Naive thymus-derived CD4-positive, alpha-beta T cell (primary cell): ENCODE data around the gene MORN1. TPM values are rescaled to one million over a fixed set of nuclear protein-coding genes. Genes with fewer than 3 reads are reported as not detected.
A peak's percentile ranks its signal among the peaks of the same experiment; 100 is the strongest.

Experiments used
- ATAC-seq: fragments of 150-1000 bp; cut with Tn5 transposase; 2 replicates; pipeline ENCODE4 v1.10.0; 2021; ENCODE audit warnings: mild to moderate bottlenecking, moderate library complexity
- CTCF ChIA-PET: fragments of 350-600 bp; sonication (Branson Sonifier 250); formaldehyde crosslinking; loops from one replicate; lab custom pipeline; 2021; ENCODE audit warnings: antibody characterized with exemption; lab: Charles Lee
- POLR2A ChIA-PET: fragments of 350-600 bp; sonication (Branson Sonifier 250); formaldehyde crosslinking; loops from one replicate; lab custom pipeline; 2021; ENCODE audit warnings: antibody characterized with exemption, inconsistent platforms; lab: Charles Lee
- DNase-seq, 9 donors: peaks; one replicate each; pipeline versions ENCODE4 v3.0.0 to v3.0.0-alpha.2; 2020 to 2022; ENCODE audit warnings: mixed read lengths in 1 of 9
- H3K27ac ChIP-seq: one replicate; pipeline ENCODE4 v1.7.0; 2013; ENCODE audit warnings: mild to moderate bottlenecking, low read depth, low read length, moderate library complexity
- H3K27me3 ChIP-seq, 2 donors: one replicate each; pipeline ENCODE4 v1.7.0; 2013; ENCODE audit warnings: low read length in 2 of 2, mild to moderate bottlenecking in 2 of 2, moderate library complexity in 2 of 2; ENCODE audit not compliant: control insufficient read depth in 2 of 2, insufficient read depth in 2 of 2
- H3K36me3 ChIP-seq, 3 experiments: 1 replicate in 2 of 3; 2 replicates in 1 of 3; pipeline ENCODE4 v1.7.0; 2013; ENCODE audit warnings: low read length in 3 of 3, mild to moderate bottlenecking in 3 of 3, moderate library complexity in 1 of 3; ENCODE audit not compliant: insufficient read depth in 3 of 3, control insufficient read depth in 2 of 3
- H3K4me1 ChIP-seq, 2 donors: one replicate each; pipeline ENCODE4 v1.7.0; 2013; ENCODE audit warnings: low read length in 2 of 2, mild to moderate bottlenecking in 2 of 2, moderate library complexity in 1 of 2; ENCODE audit not compliant: control insufficient read depth in 2 of 2, insufficient read depth in 2 of 2
- H3K4me3 ChIP-seq: 2 replicates; pipeline ENCODE4 v1.7.0; 2013; ENCODE audit warnings: mild to moderate bottlenecking, low read length
- H3K9me3 ChIP-seq, 3 experiments: 1 replicate in 2 of 3; 2 replicates in 1 of 3; pipeline ENCODE4 v1.7.0; 2013; ENCODE audit warnings: low read length in 3 of 3; ENCODE audit not compliant: control insufficient read depth in 2 of 3
- H3K27ac Mint-ChIP-seq, 9 donors: one replicate each; pipeline ENCODE4 v1.8.0; 2020 to 2022; ENCODE audit warnings: mixed read lengths in 9 of 9, mild to moderate bottlenecking in 8 of 9, moderate library complexity in 5 of 9, inconsistent platforms in 2 of 9
- H3K27me3 Mint-ChIP-seq, 5 donors: one replicate each; pipeline ENCODE4 v1.8.0; 2021 to 2022; ENCODE audit warnings: mixed read lengths in 5 of 5, mild to moderate bottlenecking in 1 of 5
- H3K36me3 Mint-ChIP-seq, 5 donors: one replicate each; pipeline ENCODE4 v1.8.0; 2020 to 2022; ENCODE audit warnings: mixed read lengths in 5 of 5, mild to moderate bottlenecking in 3 of 5, inconsistent platforms in 1 of 5
- H3K4me1 Mint-ChIP-seq, 7 donors: one replicate each; pipeline ENCODE4 v1.8.0; 2020 to 2022; ENCODE audit warnings: mixed read lengths in 7 of 7, mild to moderate bottlenecking in 3 of 7, inconsistent platforms in 1 of 7
- H3K4me3 Mint-ChIP-seq, 10 donors: one replicate each; pipeline ENCODE4 v1.8.0; 2020 to 2022; ENCODE audit warnings: mild to moderate bottlenecking in 10 of 10, mixed read lengths in 10 of 10, moderate library complexity in 6 of 10, inconsistent platforms in 2 of 10
- H3K9me3 Mint-ChIP-seq, 11 donors: one replicate each; pipeline ENCODE4 v1.8.0; 2020 to 2022; ENCODE audit warnings: mixed read lengths in 11 of 11, mild to moderate bottlenecking in 4 of 11, inconsistent platforms in 1 of 11, moderate library complexity in 1 of 11
- intact Hi-C, 2 donors: fragments of 100-400 bp; cut with micrococcal nuclease; formaldehyde crosslinking; loops; one replicate each; pipeline ENCODE4 v1.15.1; 2023
- polyA plus RNA-seq, 2 donors: library from polyadenylated mRNA; unstranded; fragments of 300-500 nt; fragmentation: Illumina TruSeq; gene quantifications; one replicate each; pipeline ENCODE4 v1.2.3, GENCODE V29; 2021
- total RNA-seq, 6 experiments: library from RNA in 5 of 6; stranded (reverse) in 5 of 6; gene quantifications; 1 replicate in 5 of 6; 2 replicates in 1 of 6; pipeline ENCODE4 v1.2.3 and lab custom pipeline; 2021 to 2026

MORN1 gene
- total and polyA plus RNA-seq, 7 experiments from 2014 or later, result 5.0 to 16.4 (median 9.2) TPM

DNA sequence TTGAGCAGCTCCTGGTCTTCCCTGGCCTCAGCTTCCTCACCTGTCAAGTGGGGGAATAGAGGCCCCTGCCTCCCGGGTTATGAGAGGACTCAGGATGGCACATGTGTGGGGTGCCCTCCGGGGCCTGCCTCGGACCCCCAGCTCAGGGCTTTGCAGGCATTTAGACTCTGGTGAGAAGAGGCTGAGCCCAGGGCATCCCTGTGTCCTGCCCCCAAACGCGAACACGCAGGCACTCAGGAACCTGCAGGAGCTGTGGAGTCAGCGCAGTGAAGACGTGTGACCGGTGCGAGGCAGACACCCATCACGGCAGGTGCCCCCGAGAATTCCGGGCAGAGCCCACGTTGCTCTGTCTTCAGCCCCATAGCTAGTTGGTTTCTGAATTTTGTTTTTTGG lies 26.5 kb upstream of the MORN1 start:
- no peaks in the 10 kb centered on the region for H3K27me3 ChIP-seq
- Mint-ChIP-seq H3K9me3 (peaks cover 0 to 1% (median 0%) of the 10 kb centered on the region in 11 donors), H3K27ac (peak overlapping the region in 2 of 9 donors; percentile 2 to 11), H3K4me3 (no peak overlapping the region), H3K4me1 (peaks cover 25 to 39% (median 36%) of the 10 kb centered on the region in 7 donors), H3K36me3 (peaks cover 0 to 2% (median 0%) of the 10 kb centered on the region in 5 donors), H3K27me3 (no peaks in the 10 kb centered on the region)
- ATAC-seq (no peak), DNase-seq (no peak)
- peak overlapping the region; percentile 95 for H3K27ac ChIP-seq
- H3K4me3 ChIP-seq, result no peak overlapping the region
- ChIA-PET CTCF (interaction anchor here (0.7 to 2.6 kb wide), 3 partner anchors 106 to 369 kb away, joined by 3 to 13 read pairs (median 3); no protein-coding TSS in a partner anchor), POLR2A (interaction anchor here (0.8 to 5.0 kb wide), 3 partner anchors 107 to 168 kb away, joined by 3 to 68 read pairs (median 26); partner anchors contain the start of gene PANK4)
- H3K4me1 ChIP-seq, result peaks cover 31 to 40% of the 10 kb centered on the region in 2 donors
- no peaks in the 10 kb centered on the region for H3K36me3 ChIP-seq
- no peaks in the 10 kb centered on the region for H3K9me3 ChIP-seq
- intact Hi-C loops, result loop anchor here in 1 of 2 donors (10.0 kb wide), 1 partner anchor 617 kb away; no protein-coding TSS in a partner anchor

DNA sequence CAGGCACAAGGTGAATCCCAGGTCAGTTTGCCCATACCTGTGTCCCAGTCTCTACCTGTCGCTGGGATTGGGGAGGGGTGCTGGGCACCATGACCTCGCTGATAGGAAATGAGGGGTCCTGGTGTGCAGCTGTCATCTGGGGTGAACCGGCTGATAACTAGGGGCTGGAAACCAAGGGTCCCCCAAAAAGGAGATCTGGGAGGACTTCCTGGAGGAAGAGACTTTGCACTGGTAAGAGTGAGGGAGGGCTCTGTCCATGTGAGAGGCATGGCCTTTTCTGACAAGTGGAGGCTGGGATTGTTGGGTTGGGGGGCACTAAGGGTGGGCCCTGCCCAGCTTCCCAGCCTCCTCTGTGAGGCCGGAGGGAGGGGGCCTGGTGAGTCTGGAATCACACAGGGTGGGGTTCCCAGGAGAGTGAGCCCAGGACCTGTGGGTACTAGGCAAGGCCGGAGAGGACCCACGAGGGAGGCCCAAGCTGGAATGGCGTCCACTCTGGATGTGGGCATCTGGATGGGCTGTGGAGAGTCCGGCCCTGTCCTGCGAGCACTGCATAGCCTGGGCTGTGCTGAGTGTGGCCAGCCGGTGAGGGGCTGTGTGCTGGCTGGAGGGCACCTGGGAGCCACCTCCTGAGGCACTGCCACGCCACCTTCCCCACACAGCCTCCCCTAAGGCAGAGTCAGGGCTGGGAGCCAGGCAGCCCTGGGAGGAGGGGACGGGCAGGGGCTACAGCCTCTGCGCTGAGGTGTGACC lies 25.9 kb upstream of the MORN1 start:
- H3K27ac ChIP-seq, result peak overlapping the region; percentile 95
- no peaks in the 10 kb centered on the region for H3K27me3 Mint-ChIP-seq

DNA sequence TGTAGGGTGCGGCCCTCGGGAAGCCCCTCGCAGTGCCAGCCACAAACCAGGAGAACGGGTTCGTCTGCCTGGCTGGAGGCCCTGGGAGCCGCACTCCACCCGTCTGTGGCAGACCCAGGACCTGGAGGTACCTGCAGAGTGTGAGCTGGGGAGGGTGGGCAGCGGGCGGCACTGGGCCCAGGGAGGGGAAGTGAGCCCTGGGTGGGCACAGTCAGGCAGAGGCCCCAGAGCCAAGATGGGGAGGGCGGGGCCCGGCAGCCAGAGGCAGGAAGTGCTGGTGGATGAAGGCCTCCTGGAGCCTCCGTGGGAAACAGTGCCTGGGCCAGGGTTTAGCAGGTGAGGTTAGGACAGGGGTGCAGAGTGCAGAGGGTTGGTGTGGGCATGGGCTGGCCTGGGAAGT lies 25.0 kb upstream of the MORN1 start:
- H3K9me3 Mint-ChIP-seq, result no peaks in the 10 kb centered on the region
- H3K4me3 ChIP-seq, result peak overlapping the region; percentile 69
- no peaks in the 10 kb centered on the region for H3K27me3 ChIP-seq
- ATAC-seq, result no peak
- CTCF ChIA-PET, result interaction anchor here (0.7 to 2.8 kb wide), 8 partner anchors 25 to 378 kb away, joined by 3 to 32 read pairs (median 6); partner anchors contain the start of genes MORN1, RER1 and TNFRSF14
- peaks cover 0 to 2% (median 0%) of the 10 kb centered on the region in 5 donors for H3K36me3 Mint-ChIP-seq
- peak overlapping the region; percentile 76 to 90 (median 84) for H3K4me3 Mint-ChIP-seq
- peaks cover 26 to 39% (median 36%) of the 10 kb centered on the region in 7 donors for H3K4me1 Mint-ChIP-seq
- peaks cover 37 to 45% of the 10 kb centered on the region in 2 donors for H3K4me1 ChIP-seq
- intact Hi-C loops, result loop anchor here in 1 of 2 donors (10.0 kb wide), 1 partner anchor 618 kb away; no protein-coding TSS in a partner anchor
- H3K27ac Mint-ChIP-seq, result peak overlapping the region; percentile 62 to 97 (median 90)
- peak in 4 of 9 donors; percentile 27 to 39 (median 32) for DNase-seq
- POLR2A ChIA-PET, result interaction anchor here (0.6 to 5.0 kb wide), 17 partner anchors 17 to 1486 kb away, joined by 3 to 68 read pairs (median 5); partner anchors contain the start of genes FAAP20, MORN1, PANK4 and RER1
- no peaks in the 10 kb centered on the region for H3K36me3 ChIP-seq
- no peaks in the 10 kb centered on the region for H3K27me3 Mint-ChIP-seq
- no peaks in the 10 kb centered on the region for H3K9me3 ChIP-seq
- H3K27ac ChIP-seq, result peak overlapping the region; percentile 95

More for the DNA sequence above, 25.9 kb upstream of the MORN1 start:
- Histone ChIP-seq H3K4me3 (peak overlapping the region; percentile 69), H3K4me1 (peaks cover 31 to 40% of the 10 kb centered on the region in 2 donors), H3K36me3 (no peaks in the 10 kb centered on the region), H3K27me3 (no peaks in the 10 kb centered on the region), H3K9me3 (no peaks in the 10 kb centered on the region)
- ChIA-PET POLR2A (interaction anchor here (1.9 to 5.0 kb wide), 3 partner anchors 108 to 131 kb away, joined by 4 to 68 read pairs (median 26); partner anchors contain the start of gene PANK4), CTCF (interaction anchor here (1.6 to 2.6 kb wide), 2 partner anchors 107 to 160 kb away, joined by 7 to 13 read pairs; no protein-coding TSS in a partner anchor)
- Mint-ChIP-seq H3K36me3 (peaks cover 0 to 2% (median 0%) of the 10 kb centered on the region in 5 donors), H3K9me3 (no peaks in the 10 kb centered on the region), H3K4me3 (peak overlapping the region; percentile 76 to 90 (median 84)), H3K4me1 (peaks cover 25 to 39% (median 36%) of the 10 kb centered on the region in 7 donors), H3K27ac (peak overlapping the region; percentile 20 to 96 (median 90))
- DNase-seq (no peak), ATAC-seq (no peak)
- intact Hi-C loops, result loop anchor here in 1 of 2 donors (10.0 kb wide), 1 partner anchor 618 kb away; no protein-coding TSS in a partner anchor

DNA sequence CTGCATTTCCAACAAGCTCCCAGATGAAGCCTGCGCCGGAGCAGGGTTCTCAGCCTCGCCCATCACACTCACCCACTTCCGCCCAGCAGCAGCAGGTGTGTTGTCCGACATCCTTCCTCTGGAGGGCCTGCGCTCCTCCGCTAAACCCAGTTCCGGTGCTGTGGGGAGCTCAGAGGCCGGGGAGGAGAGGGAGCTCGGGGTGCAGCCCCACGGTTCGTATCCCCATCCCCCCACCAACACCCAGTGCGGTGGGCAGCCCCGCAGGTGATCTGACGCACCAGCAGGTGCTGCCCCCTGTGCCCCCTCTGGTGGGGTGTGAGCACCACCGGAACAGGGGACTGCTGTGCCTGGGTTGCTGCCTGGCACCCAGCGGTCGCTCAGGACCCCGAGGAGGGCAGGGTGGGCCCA lies 24.5 kb upstream of the MORN1 start:
- no peaks in the 10 kb centered on the region for H3K36me3 ChIP-seq
- H3K9me3 Mint-ChIP-seq, result no peaks in the 10 kb centered on the region
- H3K4me3 Mint-ChIP-seq, result peak overlapping the region; percentile 76 to 90 (median 84)
- H3K27me3 ChIP-seq, result no peaks in the 10 kb centered on the region
- H3K9me3 ChIP-seq, result no peaks in the 10 kb centered on the region
- H3K36me3 Mint-ChIP-seq, result peaks cover 0 to 2% (median 0%) of the 10 kb centered on the region in 5 donors
- intact Hi-C loops, result loop anchor here in 1 of 2 donors (10.0 kb wide), 1 partner anchor 619 kb away; no protein-coding TSS in a partner anchor
- DNase-seq (peak in 7 of 9 donors; percentile 29 to 51 (median 34)), ATAC-seq (no peak)
- H3K4me1 Mint-ChIP-seq, result peaks cover 28 to 42% (median 36%) of the 10 kb centered on the region in 7 donors
- ChIA-PET POLR2A (interaction anchor here (0.6 to 5.0 kb wide), 18 partner anchors 17 to 1486 kb away, joined by 3 to 68 read pairs (median 5); partner anchors contain the start of genes FAAP20, MORN1, PANK4 and RER1), CTCF (interaction anchor here (0.7 to 2.8 kb wide), 10 partner anchors 9 to 378 kb away, joined by 3 to 32 read pairs (median 6); partner anchors contain the start of genes MORN1, RER1 and TNFRSF14)
- H3K4me1 ChIP-seq, result peaks cover 37 to 45% of the 10 kb centered on the region in 2 donors
- peak overlapping the region; percentile 84 to 96 (median 90) for H3K27ac Mint-ChIP-seq
- H3K4me3 ChIP-seq, result peak overlapping the region; percentile 69
- H3K27me3 Mint-ChIP-seq, result no peaks in the 10 kb centered on the region
- peak overlapping the region; percentile 95 for H3K27ac ChIP-seq

DNA sequence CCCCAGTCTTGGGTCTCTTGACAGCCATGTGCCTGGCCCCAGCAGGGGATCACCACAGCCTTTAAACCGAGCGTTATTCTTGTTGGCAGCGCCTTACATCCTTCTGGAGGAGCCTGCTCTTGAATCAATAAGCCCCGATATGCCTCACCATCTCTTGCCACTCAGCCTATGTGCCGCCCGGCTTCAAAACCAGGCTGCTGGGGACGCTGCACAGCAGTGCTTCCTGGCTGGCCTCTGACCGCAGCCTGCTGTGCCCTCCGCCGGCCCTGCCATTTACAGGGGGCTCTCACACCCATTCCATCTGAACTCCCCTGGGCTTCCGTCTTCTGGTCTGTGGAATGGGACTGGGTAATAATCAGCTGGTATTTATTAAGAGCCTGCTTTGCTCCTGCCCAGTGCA lies 24.0 kb upstream of the MORN1 start:
- H3K4me1 ChIP-seq, result peaks cover 37 to 45% of the 10 kb centered on the region in 2 donors
- intact Hi-C loops, result loop anchor here in 1 of 2 donors (10.0 kb wide), 1 partner anchor 619 kb away; no protein-coding TSS in a partner anchor
- peak overlapping the region; percentile 84 to 96 (median 90) for H3K27ac Mint-ChIP-seq
- H3K27me3 ChIP-seq, result no peaks in the 10 kb centered on the region
- H3K27me3 Mint-ChIP-seq, result no peaks in the 10 kb centered on the region
- peaks cover 0 to 2% (median 0%) of the 10 kb centered on the region in 5 donors for H3K36me3 Mint-ChIP-seq
- peak overlapping the region; percentile 95 for H3K27ac ChIP-seq
- DNase-seq (no peak), ATAC-seq (no peak)
- CTCF ChIA-PET, result interaction anchor here (0.6 to 2.8 kb wide), 10 partner anchors 9 to 379 kb away, joined by 3 to 32 read pairs (median 4); partner anchors contain the start of genes MORN1, RER1 and TNFRSF14
- H3K36me3 ChIP-seq, result no peaks in the 10 kb centered on the region
- no peaks in the 10 kb centered on the region for H3K9me3 Mint-ChIP-seq
- H3K4me1 Mint-ChIP-seq, result peaks cover 28 to 45% (median 36%) of the 10 kb centered on the region in 7 donors
- no peaks in the 10 kb centered on the region for H3K9me3 ChIP-seq
- H3K4me3 Mint-ChIP-seq, result peak overlapping the region; percentile 76 to 90 (median 84)
- H3K4me3 ChIP-seq, result peak overlapping the region; percentile 69
- POLR2A ChIA-PET, result interaction anchor here (0.9 to 5.0 kb wide), 14 partner anchors 22 to 372 kb away, joined by 3 to 68 read pairs (median 5); partner anchors contain the start of genes MORN1, PANK4, RER1 and TNFRSF14
